GM21423 (cell line): ENCODE measurements around the gene GNB1.

Source experiments
- ATAC-seq: cut with Tn5 transposase; IDR thresholded peaks from one replicate; pipeline ENCODE4 v1.9.1; 2021; ENCODE audit warnings: mild to moderate bottlenecking, moderate library complexity; ENCODE audit not compliant: unreplicated experiment

GNB1 gene

DNA sequence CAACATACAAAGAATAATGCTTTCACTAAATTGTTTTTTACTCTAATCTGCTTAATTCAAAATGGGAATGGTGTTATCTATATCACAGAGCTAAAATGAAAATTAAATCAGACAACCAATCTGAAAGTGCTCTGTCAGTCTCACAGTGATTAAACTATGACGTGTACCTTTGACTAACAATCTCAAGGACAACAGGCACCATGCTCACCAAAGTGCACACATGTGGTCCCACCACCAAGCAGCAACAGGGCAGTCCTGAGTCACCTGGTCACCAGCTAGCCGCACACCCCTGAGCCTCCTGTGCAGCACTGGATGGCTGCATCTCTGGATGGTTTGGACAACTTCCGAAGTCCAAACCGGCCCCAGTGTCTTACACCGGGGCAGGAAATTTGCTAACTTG lies 58.1 kb downstream of the GNB1 start:
- no peak for ATAC-seq

DNA sequence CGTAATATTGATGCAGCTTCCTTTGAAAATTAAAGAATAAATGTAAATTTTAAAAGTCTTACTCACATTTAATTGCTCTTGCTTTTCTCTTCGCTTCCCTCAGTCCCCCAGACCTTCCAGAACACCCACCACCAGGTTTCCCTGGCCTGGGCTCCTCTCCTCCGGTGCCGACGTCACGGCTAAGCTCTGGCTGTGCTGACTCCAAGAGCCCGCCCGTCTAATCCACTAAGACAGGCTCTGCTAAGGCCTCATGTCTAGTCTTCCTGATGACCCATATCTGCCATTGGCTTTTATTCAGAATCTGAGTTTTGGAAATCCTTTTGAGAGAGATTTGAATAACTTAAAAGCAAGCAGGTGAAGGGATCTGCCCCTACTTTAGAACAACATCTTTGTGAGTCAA lies 58.7 kb downstream of the GNB1 start:
- no peak for ATAC-seq

DNA sequence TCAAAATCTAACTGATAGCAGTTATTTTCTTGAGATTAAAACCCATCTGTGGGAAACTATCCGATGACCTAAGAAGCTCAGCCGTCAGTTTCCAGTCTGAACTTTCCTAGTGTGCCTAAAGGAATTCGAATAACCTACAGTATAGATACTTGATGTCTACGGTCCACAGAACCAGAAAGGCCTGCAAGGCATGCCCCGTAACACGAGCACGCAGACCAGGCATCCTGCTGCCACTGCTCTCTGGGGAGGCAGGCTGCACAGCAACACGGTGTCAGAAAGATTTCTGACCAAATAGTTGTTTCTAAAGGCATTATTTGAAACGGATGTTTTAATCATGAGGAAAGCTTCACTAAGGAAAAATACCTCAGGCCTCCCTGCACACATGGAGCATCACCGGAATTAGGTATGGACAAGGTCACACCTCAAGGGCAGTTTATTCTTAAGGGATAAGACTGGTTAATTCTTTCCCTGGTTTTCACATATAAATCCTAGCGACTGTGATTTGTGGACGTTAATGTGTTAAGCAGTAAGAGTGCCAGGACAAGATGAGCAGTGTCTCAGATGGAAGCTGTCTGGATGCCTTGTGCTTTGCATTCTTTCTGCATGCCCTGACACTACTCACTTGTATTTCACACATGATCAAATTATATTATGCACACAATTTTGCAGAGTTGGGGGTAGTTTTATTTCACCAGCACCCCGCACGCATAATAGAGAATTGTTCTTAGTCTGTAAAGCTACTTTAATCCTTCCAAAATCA lies 63.6 kb downstream of the GNB1 start:
- no peak for ATAC-seq

DNA sequence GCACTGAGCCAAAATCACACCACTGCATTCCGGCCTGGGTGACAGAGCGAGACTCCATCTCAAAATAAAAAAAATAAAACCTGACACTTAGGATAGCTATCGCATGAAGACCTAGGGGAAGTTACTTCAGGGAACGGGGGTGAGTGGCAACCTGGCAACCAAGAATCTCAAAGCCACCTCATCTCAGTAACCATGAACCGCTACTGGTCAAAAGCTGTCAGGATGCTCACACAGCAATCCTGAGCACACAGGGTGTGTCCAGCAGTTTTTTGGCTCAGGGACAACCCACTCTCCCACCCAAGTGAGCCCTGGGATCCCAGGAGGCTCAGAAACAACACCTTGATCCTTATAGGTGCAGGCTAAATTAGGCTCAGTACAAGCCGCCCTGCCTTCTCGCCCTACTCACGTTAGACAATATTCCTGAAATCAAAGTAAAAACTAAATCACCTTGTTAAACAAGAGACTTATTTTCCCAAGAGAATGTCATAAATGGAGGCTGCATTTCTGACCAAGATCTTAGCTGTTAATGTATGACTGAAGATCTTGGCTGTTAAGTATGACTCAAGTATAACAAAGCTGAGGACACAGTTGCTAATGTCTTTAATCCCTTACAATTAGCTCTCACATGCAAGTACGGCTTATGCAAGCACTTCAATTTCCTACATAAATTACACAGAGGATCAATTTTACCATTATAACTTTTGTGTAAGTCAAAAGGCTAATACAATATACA lies 64.4 kb downstream of the GNB1 start:
- ATAC-seq, result no peak

DNA sequence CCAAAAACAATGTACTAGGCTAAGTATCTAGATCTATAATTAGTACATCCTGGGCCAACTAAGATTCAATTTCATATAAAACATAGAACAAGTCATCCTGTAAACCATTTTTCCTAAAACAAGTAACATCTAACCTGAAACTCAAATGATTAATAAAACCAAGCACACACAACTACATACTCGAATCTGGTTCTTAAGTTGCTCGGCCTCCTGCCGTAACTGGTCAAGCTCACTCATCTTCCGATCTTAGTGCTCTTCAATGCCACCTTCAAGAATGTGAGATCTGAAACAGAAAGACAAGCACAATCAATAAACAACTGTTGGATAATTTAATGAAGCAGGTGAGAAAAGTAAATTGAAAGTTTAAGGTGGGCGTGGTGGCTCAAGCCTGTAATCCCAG lies 65.7 kb downstream of the GNB1 start:
- ATAC-seq, result no peak

DNA sequence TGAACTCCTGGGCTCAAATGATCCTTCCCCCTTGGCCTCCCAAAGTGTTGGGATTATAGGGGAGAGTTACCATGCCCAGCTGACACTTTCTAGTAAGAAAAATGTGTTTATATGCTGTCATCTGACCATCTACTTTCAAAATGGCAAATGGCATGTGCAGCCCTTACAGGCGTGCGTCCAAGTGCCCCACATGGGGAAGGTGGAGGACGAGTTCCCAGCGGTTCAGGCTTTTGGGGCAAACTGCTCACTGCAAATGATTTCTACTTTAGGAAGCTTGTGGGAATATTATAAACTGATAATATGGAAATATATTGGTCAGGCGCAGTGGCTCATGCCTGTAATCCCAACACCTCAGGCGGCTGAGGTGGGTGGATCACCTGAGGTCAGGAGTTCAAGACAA lies 71.1 kb downstream of the GNB1 start:
- ATAC-seq, result no peak

DNA sequence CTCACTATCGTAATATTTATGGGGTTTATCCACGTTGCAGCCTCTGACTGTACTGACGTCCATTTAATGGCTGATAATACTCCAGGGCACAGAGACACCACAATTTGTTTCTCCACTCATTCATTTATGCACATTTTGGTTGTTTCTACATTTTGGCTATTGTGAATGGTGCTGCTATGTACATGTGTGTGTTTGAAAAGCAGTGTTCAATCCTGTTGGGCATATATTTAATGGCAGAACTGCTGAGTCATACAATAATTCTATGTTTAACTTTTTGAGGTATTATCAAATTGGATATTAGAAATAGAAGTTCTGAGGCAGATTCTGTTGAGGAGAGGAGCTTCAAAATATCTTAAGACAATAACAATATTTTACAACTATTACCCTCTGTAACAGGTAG lies 73.7 kb downstream of the GNB1 start:
- ATAC-seq, result no peak

DNA sequence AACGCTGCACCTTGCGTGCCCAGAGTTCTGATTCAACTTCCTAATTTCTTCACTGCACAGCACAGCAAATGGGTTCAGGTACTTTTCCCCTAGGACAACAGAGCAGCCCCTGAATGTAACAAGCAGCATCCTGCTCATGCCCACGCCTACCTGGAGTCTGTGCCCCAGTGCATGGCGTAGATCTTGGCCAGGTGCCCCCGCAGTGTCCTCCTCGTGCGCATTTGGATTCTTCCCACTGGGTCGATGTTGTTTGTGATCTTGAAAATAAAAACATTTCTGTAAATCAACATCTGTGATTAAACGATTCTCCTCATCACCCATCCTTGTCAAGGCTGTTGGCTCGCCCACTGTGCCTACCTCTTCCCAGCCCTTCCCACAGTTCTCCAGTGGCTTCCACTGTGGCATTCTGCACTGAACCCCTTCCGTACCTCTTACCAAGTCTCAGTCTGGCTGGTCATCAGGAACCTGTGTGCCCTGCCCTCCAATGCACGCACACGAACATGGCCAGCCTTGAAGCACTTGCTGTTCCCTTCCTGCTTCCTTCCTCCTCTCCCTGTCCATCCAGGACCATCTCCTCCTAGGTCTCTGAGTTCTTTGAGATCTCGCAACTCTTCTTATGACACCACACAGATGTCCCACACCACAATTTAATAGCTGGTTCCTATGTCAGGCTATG lies 75.1 kb downstream of the GNB1 start:
- no peak for ATAC-seq

DNA sequence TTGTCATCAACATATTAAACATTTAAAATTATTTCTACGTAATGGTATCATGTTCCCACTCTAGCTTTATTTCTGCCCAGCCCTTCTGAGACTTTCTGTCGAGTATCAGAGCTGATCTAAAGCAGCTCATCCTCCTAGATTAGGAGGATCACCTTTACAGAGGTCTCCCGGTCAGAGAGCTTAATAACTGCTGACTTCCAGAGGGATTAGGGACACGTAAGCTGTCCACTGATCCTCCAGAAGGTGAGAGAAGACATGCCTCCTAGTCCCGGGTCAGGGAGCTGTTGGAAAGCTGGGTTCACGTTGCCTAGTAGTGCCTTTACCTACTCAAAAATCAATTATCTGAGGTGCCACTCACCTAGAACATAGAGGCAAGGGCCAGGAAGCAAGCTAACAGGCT lies 81.4 kb downstream of the GNB1 start:
- no peak for ATAC-seq

DNA sequence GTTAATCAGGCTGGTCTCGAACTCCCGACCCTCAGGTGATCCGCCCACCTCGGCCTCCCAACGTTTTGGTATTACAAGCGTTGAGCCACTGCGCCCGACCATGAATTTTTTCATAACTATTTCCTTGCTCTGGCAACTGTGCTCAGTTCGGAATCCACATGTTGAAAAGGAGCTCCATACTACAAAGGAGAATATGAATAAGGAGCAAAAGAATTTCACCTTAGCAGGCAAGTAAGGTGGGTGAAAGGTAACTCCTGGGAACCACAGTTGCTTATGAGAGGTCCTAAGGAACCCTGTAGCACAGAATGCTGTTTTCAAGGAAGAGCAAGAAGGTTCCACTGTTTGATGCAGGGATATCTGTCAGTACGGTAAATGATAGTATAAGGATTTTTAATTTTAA lies 82.7 kb downstream of the GNB1 start:
- ATAC-seq, result no peak

DNA sequence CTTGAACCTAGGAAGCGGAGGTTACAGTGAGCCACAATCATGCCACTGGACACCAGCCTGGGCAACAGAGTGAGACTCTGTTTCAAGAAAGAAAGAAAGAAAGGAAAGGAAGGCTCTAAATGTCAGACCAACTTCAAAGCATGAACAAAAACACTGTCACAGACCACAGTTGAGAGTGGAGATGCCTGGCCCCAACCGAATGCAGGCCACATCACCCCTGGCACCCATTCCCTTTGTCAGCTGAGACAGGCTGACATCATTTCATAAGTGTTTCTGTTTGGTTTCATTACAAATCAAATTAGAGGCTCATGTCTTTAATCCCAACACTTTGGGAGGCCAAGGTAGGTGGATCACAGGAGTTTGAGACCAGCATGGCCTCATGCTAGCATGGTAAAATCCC lies 84.0 kb downstream of the GNB1 start:
- ATAC-seq, result no peak

DNA sequence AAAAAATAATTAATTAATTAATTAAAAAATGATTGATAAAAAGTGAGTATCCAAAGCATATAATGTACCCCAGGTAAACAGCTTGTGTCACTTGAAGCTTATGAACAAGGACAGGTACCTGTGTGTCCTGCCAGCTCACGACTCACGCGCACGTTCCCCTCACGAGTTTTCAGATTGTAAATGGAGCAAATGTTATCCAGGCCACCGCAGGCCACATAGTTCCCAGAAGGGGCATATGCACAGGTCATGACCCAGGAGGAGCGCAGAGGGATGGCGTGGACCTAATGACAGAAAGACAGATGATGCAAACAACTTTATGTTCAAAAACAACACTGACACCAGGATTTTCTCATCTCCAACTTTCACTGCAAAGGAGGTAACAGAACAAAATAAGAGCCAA lies 86.6 kb downstream of the GNB1 start:
- ATAC-seq, result no peak

DNA sequence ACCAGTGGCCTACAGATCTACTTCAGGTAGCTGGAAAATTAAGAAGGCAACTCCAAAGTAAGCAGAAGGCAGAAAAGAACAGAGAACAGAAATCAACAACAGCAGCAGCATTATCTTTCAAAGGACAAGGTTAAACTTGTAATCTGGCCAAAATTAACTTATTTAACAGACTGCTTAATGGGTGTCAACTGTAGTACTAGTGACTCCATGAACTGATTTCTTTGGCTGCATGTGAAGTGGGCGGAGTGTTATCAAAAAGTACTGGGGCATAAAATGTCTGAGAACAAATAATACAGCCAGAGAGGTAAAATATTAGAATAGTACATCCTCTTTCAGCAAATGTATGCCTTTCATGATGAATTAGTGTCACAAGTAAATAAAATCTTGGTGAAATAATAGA lies 88.0 kb downstream of the GNB1 start:
- no peak for ATAC-seq

DNA sequence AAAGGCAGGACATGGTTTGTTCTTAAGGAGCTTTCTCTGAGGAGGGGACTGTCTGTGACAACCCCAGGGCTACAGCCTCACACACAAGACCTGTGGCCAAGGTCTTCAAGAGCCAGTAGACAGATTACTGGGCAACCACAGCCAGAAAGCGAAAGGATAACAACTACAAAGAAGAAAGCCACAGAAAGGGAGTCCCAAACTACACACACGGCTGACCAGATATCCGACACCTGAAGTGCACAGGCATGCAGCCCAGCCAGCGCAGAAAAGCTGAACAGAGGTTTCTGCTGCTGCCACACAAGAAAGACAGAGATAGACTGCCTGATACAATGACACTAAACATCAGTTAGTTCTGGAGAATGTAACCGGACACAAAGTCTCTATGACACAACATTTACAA lies 91.2 kb downstream of the GNB1 start:
- peak; percentile 74 for ATAC-seq

DNA sequence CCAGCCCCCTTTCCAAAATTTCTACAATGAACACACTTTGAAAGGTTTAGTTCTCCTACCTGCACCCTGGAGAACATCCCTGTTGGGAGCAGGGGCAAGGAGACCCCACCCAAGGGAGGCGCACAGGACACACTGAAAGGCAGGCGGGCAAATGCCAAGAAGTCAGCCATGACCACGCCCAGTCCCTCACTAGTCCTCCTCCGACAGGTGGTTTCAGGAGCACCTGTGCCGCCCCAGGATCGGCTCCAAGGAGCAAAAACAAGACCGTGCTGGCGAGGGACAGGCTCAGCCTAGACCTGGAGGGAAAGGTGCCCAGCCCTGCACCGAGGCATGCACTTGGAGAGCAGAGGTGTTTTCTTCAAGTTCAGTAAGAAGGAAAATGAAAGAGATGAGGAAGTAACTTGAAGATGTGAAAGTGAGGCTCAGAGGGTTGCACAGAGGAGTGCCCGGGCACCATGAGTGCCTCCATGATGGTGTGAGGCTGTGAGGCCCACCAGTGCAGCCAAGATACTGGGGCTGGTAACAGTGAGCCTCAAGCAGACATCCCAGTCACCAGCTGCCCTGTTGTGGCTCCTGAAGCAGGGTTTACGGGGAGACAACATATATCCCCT lies 93.1 kb downstream of the GNB1 start:
- ATAC-seq, result no peak

DNA sequence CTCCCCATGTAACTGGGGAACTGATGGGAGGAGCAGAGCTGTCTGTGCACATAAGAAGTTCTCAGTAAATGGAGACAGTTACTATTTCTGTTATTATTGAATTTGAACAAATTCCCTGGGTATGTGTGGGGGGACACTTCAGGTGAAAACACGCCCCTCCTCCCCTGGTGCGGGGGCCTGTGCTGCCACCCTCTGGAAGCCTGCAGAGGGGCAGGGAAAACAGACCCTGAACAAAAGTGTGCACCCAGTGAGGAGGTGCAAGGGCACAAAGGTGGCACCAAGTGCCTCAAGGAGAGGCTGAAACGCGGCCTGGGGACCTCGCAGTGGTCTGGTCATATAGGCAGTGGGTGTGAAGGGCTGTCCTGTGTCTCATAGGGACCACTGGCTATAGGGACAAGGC lies 94.4 kb downstream of the GNB1 start:
- no peak for ATAC-seq

DNA sequence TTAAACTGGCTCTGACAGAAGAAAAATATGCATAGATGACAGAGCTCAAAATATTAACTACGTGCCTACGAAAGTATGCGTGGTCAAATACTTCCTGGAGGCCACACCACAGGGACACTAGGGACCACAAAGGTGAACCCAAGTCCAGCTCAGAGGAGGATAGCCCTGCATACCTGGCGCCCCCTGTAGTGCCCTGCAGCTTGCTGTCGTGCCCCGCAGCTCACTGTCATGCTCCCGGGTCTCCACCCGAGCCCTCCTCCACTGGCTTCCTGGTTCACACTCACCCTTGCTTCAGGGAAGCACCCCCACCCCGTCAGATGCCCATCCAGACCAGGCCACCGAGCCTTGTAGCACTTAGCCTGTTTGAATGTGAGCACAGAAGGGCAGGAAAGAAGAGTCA lies 95.9 kb downstream of the GNB1 start:
- no peak for ATAC-seq

DNA sequence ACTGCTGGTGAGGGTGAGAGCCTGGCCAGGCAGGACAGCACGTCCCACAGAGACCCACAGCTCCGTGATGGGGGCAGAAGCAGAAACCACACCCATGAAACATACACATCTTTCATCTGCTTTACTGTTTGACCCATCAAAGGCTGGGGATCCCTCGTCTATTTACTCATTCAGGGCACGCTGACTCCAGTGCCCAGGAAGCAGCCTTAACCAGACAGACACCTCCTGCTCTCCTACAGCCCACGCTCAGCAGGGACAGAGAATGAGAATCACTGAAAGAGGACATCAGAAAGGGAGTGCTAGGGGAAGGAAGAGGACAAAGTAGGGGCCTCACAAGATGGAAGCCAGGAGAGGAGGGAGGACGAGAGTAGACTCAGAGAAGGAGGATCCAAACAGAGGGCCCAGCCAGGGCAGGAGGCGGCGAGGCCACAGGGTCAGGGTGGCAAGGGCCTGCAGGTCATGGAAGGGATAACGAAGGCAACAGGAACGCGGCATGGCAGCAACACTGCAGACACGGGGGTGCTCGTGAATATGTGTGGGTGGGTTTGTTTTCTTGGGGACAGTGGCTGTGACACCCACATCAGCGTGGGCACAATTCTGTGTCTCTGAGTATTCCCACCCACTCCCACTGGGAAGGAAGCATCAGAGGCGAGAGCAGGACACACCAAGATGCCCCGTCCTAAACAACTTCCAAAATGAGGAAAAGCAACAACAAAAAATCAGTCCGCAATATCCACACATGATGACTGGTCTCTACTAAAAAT lies 97.2 kb downstream of the GNB1 start:
- ATAC-seq, result no peak

DNA sequence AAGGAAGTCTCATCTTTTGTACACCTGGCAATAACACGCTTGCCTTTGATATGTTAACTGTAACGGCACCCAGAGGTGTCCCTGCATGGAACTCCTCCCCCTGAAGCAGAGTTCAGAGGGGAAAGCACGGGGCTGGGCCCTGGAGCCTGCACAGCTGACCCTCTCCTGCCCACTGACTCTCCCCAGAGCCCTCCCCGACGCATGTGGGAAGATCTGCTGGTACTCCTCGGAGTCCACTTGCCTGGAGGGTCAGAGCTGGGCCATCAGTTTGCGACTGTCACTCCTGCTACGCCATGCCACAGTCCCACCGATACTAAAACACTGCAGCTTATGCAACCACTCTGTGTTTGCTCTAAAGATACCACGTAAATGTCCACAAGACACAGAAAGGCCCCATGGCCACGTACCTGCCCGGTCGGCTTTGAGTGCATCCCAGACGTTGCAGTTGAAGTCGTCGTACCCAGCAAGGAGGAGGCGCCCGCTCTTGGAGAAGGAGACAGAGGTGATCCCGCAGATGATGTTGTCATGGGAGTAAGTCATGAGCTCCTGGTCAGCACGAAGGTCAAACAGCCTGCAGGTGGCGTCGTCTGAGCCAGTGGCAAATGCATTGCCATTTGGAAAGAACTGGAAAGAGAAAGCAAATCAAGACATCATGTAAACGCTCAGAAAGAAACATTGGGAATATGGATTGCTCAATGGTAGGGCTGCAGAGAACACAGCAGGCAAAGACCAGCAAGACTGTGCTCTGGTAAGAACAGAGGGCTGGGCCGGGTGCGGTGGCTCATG lies 102.0 kb downstream of the GNB1 start:
- ATAC-seq, result no peak

DNA sequence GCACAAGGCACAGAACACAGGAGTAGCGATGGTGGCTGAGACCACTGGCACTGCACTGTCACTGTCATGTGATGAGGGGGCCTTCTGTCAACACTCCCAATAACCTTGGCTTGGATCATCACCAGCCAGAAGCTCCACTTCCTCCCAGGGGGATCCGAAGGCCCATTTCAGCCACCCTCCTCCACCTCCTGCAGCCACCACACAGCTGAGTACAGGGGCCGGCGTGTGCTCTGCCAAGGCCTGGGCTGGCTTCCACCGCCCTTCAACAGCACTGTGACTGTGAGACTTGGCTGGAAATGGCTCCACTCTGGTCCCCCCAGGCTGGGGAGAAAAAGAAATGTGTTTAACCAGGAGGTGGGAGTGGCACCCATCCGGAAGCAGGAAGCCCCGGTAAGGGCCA lies 102.8 kb downstream of the GNB1 start:
- ATAC-seq, result no peak
